ENCODE data around the gene ATF4.

Gene ATF4

GRCh38 chr22:39529487-39529851 lies 9.1 kb downstream of the ATF4 start:
- DNase-seq = no peak

DNA sequence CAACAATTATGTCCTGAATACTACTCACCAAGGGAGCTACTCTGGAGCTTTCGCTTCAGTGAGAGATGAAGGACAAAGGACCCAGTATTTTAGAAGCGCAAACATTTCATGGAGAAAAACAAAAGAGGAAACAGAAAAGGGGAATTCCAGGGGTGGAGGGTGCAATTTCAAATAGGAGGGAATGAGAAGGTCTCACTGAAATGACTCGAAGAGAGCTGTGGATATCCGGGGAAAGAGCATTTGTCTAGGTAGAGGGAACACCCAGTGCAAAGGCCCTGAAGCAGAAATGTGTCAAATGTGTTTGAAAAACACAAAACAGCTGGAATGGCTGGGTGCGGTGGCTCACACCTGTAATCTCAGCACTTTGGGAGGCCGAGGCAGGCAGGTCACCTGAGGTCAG lies 9.8 kb downstream of the ATF4 start:
- no peak for DNase-seq

- no peak for DNase-seq
These were observed 10.4 kb downstream of the ATF4 start for GRCh38 chr22:39530692-39531331.

DNA sequence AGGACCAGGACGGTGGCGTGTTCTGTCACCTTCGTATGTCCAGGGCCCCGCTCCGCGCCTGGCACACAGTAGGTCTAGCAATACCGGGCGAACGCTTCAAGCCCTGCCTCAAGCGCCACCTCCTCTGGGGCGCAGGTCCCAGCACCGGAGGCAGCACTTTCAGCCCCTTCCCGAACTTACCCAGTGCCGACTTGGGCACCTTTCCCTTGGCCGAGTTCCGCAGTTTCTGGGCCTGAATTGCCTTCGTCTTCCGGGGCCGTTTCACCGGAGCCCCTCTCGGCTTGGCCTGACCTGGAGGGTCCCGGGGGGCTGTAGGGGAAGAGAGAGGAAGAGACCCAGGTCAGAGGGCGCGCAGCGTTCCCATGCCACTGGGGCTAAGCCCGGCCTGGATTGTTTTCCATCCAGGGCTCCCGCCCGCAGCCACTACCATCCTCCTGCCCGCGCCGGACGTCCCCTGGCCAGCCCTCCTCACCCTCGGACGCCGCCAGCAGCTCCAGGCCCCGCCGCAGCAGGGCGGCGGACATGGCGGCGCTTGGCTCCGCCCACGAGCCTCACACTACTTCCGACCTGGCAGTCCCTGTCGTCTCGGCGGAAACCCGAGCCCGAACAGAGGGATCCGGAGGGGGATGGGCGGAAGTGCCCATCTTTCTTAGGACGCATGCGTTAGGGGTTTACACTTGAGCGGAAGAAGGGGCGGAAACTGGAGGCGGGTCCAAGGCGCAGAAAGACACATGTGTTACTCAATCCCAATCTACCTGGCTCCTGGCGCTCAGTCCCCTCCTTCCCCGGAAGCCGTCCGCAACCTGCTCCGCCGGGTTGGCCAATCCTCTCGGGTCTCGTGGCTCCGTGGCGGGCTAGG lies 12.1 kb downstream of the ATF4 start, which contains the start of gene RPS19BP1:
TSS of gene RPS19BP1 (minus strand) at position 534 of the 859 bp plus-strand sequence. CDS start at position 524, 10 bp downstream.
- peak; percentile 48 for DNase-seq

- DNase-seq = no peak
These were observed 13.7 kb downstream of the ATF4 start for GRCh38 chr22:39534092-39534506.

DNA sequence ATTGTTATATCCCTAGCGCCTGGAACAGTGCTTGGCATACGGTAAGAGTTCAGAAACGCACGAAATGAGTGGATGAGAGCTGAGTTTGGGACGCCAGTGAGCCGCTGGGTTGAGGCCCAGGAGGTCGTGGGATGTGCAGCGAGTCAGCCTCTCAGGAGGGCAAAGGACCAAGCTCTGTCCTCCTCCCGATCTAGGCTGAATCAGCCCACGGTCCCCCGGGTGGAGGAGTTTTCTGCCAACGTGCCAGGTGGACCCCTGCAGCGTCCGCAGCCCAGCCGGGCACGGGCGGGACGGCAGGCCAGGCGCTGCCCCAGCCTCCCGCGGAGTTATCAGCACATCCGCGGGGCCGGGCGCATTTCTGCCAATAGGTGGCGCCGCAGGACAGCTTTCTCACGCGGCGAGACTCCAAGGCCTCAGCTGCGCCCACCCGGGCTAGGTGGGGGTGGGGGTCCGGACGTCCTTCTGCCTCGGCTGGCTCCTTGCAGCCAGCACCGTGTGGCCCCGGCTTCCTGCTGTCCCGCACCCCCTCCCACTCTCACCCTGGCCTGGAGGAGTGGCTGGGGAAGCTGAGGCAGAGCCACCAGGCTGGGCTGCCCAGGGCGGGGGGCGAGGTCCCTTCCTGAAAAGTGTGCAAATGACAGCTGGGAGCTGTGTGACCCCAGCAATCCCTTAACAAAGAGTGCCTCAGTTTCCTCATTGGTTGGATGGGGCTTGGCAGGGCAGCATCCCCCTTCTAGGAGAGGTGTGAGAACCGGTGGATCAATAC lies 14.4 kb downstream of the ATF4 start:
- no peak for DNase-seq

DNA sequence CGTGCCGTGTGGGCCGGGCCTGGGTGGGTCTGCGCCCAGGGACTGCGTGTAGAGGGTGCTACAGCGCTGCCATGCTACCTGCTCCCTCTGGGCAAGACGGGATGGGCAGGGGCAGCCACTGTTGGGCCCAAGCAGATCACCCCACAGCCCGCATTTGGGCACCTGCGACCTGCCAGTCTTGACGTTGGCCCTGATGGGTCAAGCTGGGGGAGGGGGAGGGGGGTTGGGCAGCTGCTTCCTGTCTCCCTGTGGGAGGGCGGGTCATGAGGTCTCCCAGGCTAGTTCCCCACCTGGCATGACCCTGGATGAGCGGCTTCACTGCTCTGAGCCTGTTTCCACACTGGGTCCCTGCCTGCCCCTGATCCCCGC lies 15.0 kb downstream of the ATF4 start:
- no peak for DNase-seq

DNA sequence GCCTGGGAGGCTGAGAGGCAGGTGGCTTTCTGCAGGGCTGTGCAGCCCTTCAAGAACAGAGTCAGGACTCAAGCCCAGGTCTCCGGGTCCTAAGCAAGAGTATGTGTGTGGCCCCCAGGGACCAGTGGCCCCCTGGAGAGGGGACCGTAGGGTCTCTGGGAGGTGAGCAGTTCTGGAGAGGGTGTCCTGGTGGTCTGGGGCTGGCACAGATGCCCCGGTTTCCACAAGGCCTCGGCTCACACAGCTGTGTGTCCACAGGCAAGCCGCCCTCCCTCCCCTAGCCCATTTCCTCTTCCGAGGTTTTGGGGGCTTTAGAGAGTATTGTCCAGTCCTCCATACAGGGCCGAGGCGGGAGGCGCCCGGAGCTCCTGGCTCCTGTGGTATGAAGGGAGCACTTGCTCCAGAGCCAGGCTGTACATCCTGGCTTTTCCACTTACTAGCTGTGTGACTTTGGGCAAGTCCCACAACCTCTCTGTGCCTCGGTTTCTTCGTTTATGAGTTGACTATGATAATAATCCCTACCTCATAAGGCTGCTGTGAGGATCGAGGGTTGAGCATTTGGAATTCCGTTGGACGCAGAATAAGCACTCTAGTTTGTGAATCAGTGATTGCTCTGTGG lies 15.6 kb downstream of the ATF4 start:
- no peak for DNase-seq

- no peak for DNase-seq
These were observed 16.3 kb downstream of the ATF4 start for GRCh38 chr22:39536711-39537110.

- no peak for DNase-seq
These were observed 17.6 kb downstream of the ATF4 start for GRCh38 chr22:39537975-39538374.

DNA sequence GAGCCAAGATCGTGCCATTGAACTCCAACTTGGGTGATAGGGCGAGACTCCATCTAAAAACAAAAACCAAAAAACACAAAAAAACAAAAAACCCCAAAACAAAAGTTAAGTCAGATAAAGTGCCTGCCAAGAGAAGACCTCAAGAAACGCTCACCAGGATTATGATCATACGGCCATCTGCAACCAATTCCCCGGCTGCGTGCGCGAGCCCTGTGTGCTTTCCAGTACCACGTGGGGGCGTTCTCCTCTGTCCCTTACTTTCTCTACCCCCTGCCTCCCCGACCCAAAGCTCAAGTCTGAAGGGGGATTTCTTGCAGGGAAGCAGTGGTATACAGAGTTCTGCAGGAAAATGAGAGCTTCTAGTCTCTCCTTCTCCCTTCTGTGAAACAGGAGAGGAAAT lies 22.7 kb downstream of the ATF4 start:
- DNase-seq = no peak

DNA sequence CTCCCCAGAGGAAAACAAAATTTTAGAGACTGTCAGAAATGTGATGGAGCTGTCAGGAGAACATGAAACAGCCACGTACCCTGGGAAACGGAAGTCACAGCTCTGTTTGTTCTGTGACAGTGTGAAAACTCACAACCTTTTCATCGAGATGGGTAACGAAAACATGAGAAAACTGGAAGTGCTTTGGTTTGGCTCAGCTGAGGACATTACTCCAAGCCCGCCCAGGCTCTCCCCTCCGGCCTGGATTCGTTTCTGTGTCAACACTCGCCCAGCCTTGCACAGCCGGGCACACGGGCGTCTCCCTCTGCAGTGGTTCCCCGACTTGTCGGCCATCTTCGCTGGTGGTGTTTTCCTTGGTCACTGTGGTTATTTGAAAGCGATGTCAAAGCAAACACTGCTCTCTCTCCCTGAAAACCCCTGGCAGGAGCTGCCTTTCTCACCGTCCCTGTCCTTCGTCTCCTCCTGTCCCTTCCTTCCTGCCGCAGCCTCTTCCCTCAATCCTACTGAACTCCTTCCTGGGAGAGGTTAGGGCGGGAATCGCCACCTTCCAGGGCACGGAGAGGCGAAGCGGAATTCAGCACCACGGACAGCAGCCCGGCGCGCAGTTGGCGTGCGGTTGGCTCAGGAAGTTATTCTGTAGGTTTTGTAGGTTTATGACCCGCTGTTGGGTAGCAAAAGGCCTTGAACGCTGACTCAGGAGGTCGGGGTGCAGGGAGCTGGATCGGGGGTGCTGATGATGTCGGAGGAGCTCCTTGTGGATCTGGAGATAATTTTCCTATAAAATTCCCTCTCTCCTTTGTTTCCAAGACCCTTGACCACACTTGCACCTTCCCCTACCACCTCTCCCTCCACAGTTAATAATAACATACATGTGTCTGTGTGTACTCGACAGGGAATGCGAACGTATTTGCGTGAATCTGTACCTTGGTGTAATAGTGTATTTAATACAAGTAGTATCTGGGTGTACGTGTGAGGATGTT lies 25.3 kb downstream of the ATF4 start:
- no peak for DNase-seq

DNA sequence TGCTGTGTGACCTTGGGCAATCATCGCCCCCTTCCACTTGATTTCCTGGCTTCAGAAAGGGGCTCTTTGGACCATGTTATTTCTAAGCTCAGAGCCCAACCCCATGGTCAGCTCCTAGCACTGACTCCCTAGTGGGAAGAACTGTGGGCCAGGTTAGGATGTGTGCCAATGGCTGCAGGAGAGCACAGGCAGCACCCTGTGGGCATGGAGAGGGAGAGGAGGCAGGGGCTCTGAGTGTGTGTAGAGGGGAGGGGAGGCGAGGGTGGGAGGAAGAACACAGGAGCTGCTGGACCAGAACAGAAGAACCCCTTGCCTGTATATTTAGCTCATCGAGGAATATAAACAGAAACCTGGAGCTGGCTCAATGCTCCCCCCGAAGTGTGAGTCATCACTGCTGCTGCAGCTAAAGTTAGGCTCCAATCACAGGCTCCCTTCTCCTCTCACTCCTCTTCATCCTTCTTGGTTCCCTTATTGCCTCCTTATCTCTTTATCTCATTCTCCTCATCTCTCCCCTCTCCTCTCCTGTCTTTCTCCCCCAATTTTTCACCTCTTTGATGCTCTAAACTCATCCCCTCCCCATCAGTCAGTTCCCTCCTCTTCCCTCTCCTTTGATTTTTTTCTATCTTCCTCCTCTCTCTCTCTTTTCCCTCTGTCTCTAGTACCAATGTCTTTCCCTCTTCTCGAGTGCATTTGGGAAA lies 26.7 kb downstream of the ATF4 start:
- no peak for DNase-seq

GRCh38 chr22:39547587-39547947 lies 27.2 kb downstream of the ATF4 start:
- no peak for DNase-seq

DNA sequence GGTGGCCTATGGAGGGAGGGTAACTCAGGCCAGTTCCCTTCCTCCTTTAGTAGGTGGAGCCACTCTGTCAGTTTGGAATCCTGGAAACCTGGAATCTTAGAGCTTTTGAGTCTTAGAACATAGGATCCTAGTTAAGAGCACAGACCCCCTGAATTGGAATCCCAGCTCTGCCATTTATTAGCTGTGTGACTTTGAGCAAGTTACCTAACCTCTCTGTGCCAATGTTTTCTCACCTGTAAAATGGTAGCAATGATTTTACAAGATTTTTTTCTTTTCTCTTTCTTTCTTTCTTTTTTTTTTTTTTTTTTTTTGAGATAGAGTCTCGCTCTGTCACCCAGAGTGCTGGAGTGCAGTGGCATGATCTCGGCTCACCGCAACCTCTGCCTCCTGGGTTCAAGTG lies 33.1 kb downstream of the ATF4 start:
- DNase-seq = no peak

- DNase-seq = no peak
These were observed 33.8 kb downstream of the ATF4 start for GRCh38 chr22:39554151-39554550.

GRCh38 chr22:39556970-39557841 lies 36.8 kb downstream of the ATF4 start:
- DNase-seq = no peak

- no peak for DNase-seq
These were observed 37.9 kb downstream of the ATF4 start for GRCh38 chr22:39558254-39558727.

DNA sequence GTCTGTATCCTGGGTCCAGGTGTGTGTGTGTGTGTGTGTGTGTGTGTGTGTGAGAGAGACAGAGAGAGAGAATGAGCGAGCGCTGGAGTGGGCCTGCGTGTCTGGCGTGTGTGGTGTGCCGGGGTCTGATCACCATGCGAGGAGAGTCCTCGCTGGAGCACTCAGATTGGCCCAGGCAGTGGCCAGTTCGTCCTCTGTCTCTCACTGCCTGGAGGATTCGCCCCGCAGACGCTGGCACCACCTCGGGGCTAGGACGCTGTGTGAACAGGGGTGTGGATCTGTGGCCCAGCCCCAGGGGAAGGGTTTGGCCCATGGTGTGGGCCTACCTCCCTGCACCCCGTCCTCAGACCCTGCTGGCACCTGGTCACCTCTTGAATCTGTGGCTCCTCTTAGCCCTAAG lies 38.6 kb downstream of the ATF4 start:
- no peak for DNase-seq

GRCh38 chr22:39559456-39560105 lies 39.2 kb downstream of the ATF4 start:
- no peak for DNase-seq

Measured in cortex of kidney (tissue), 1 donor.